ENCODE data around the gene ZBTB8A. TPM values are rescaled to one million over a fixed set of nuclear protein-coding genes. Genes with fewer than 3 reads are reported as not detected.
A peak's percentile ranks its signal among the peaks of the same experiment; 100 is the strongest.

Gene ZBTB8A
- total RNA-seq, 1 donor from 2014 or later, result 15.9 TPM

- no peak for DNase-seq (ENCODE audit: low spot score)
- TF ChIP-seq EZH2 (IDR thresholded peaks at IDR 0.05), result peak; percentile 36
- TF ChIP-seq EZH2phosphoT487 (IDR thresholded peaks at IDR 0.05), result no peak
- TF ChIP-seq CTCF (IDR thresholded peaks at IDR 0.05), result no peak
- peak overlapping the region; percentile 82 for H3K9ac ChIP-seq
- no peak overlapping the region for H2AFZ ChIP-seq (replicated peaks)
- no peaks in the 10 kb centered on the region for H3K27me3 ChIP-seq
- no peaks in the 10 kb centered on the region for H3K27me3 Mint-ChIP-seq (ENCODE audit: insufficient read depth, low read depth)
- peaks cover 31% of the 10 kb centered on the region for H3K36me3 Mint-ChIP-seq
- H3K27ac ChIP-seq, result peak overlapping the region; percentile 72
- H3K4me3 Mint-ChIP-seq, result peak overlapping the region; percentile 94
- peaks cover 28% of the 10 kb centered on the region for H4K20me1 ChIP-seq (ENCODE audit: low read depth)
- peaks cover 9% of the 10 kb centered on the region for H3K36me3 ChIP-seq
- H3K4me1 Mint-ChIP-seq, result peaks cover 37% of the 10 kb centered on the region
- H3K4me2 ChIP-seq, result peak overlapping the region; percentile 90
- no peaks in the 10 kb centered on the region for H3K9me3 ChIP-seq (ENCODE audit: low read depth)
- peak overlapping the region; percentile 93 for H3K27ac Mint-ChIP-seq
- peaks cover 31% of the 10 kb centered on the region for H3F3A ChIP-seq (ENCODE audit: low read depth)
- H3K9me3 Mint-ChIP-seq, result no peaks in the 10 kb centered on the region
- H3K79me2 ChIP-seq (ENCODE audit: low read depth), result peaks cover 88% of the 10 kb centered on the region
- peak overlapping the region; percentile 82 for H3K4me3 ChIP-seq
- peaks cover 35% of the 10 kb centered on the region for H3K4me1 ChIP-seq
Observed at GRCh38 chr1:32651461-32652073, 112.3 kb downstream of the ZBTB8A start.

- Histone ChIP-seq H3K27ac (no peak overlapping the region), H3K4me2 (peak overlapping the region; percentile 90), H3K36me3 (peaks cover 18% of the 10 kb centered on the region), H3K9ac (peak overlapping the region; percentile 82), H3K79me2 (ENCODE audit: low read depth) (peaks cover 92% of the 10 kb centered on the region), H3K9me3 (ENCODE audit: low read depth) (no peaks in the 10 kb centered on the region), H3K4me3 (peak overlapping the region; percentile 82), H3K27me3 (no peaks in the 10 kb centered on the region), H3F3A (ENCODE audit: low read depth) (peaks cover 40% of the 10 kb centered on the region), H4K20me1 (ENCODE audit: low read depth) (peaks cover 37% of the 10 kb centered on the region), H2AFZ (replicated peaks) (no peak overlapping the region), H3K4me1 (peaks cover 35% of the 10 kb centered on the region)
- peak overlapping the region; percentile 94 for H3K4me3 Mint-ChIP-seq
- H3K4me1 Mint-ChIP-seq, result peaks cover 37% of the 10 kb centered on the region
- no peaks in the 10 kb centered on the region for H3K9me3 Mint-ChIP-seq
- H3K27me3 Mint-ChIP-seq (ENCODE audit: insufficient read depth, low read depth), result no peaks in the 10 kb centered on the region
- peaks cover 36% of the 10 kb centered on the region for H3K36me3 Mint-ChIP-seq
- no peak for TF ChIP-seq CTCF (IDR thresholded peaks at IDR 0.05)
- TF ChIP-seq EZH2 (IDR thresholded peaks at IDR 0.05), result no peak
- no peak for TF ChIP-seq EZH2phosphoT487 (IDR thresholded peaks at IDR 0.05)
- DNase-seq (ENCODE audit: low spot score), result no peak
- peak overlapping the region; percentile 93 for H3K27ac Mint-ChIP-seq
Observed at GRCh38 chr1:32652244-32652962, 113.2 kb downstream of the ZBTB8A start.

Small RNAs within 50 kb of the gene (small RNA-seq; reads per million reads assigned to genes)
- not detected for gene RF00019

Other genes with a start within 250 kb of the ZBTB8A start
- 129 and 145 TPM in 2 replicates for gene HDAC1, start 247.3 kb upstream of the ZBTB8A start, total RNA-seq (ENCODE audit: low replicate concordance)
- 258 and 542 TPM in 2 replicates for gene MARCKSL1, start 203.2 kb upstream of the ZBTB8A start, total RNA-seq (ENCODE audit: low replicate concordance)
- 3.8 and 7.6 TPM in 2 replicates for gene FAM229A, start 176.9 kb upstream of the ZBTB8A start, total RNA-seq (ENCODE audit: low replicate concordance)
- gene TSSK3, start 176.9 kb upstream of the ZBTB8A start, total RNA-seq (ENCODE audit: low replicate concordance), result not detected in 2 replicates
- gene BSDC1, start 145.0 kb upstream of the ZBTB8A start, total RNA-seq (ENCODE audit: low replicate concordance), result 47.5 and 67.4 TPM in 2 replicates
- gene ZBTB8B, start 74.4 kb upstream of the ZBTB8A start, total RNA-seq (ENCODE audit: low replicate concordance), result 4.2 and 5.6 TPM in 2 replicates
- gene ZBTB8OS, start 111.1 kb downstream of the ZBTB8A start, total RNA-seq (ENCODE audit: low replicate concordance), result 55.1 and 59.8 TPM in 2 replicates
- gene RBBP4, start 111.8 kb downstream of the ZBTB8A start, total RNA-seq (ENCODE audit: low replicate concordance), result 440 and 474 TPM in 2 replicates
- gene SYNC, start 163.3 kb downstream of the ZBTB8A start, total RNA-seq (ENCODE audit: low replicate concordance), result not detected in 2 replicates

All from neural progenitor cell (in vitro differentiated cells).